Hematopoietic multipotent progenitor cell treated with erythropoietin and hydrocortisone succinate and interleukin-3 and kit ligand, for 6 days (in vitro differentiated cells): ENCODE data around the gene DERL2.

Experiments used
- DNase-seq: peaks from one replicate; pipeline ENCODE4 v3.0.0-alpha.2; 2015

Gene DERL2

GRCh38 chr17:5500589-5501391, 14.8 kb upstream of the DERL2 start:
- DNase-seq, result peak; percentile 75

GRCh38 chr17:5500247-5500588, 14.2 kb upstream of the DERL2 start:
- DNase-seq, result no peak

- DNase-seq, result no peak
These were observed 13.7 kb upstream of the DERL2 start for GRCh38 chr17:5499476-5500231.

GRCh38 chr17:5492970-5493369, 7.0 kb upstream of the DERL2 start:
- no peak for DNase-seq

GRCh38 chr17:5488752-5489151, 2.8 kb upstream of the DERL2 start:
- no peak for DNase-seq

- peak; percentile 99 for DNase-seq
These were observed 487 bp upstream of the DERL2 start, which contains the start of gene MIS12 for GRCh38 chr17:5486206-5487124. Gene MIS12, plus strand, starts transcription at chr17:5486566. Its CDS starts 2,297 bp downstream, at chr17:5488863.

- no peak for DNase-seq
These were observed 4.5 kb downstream of the DERL2 start for GRCh38 chr17:5481451-5481850.

GRCh38 chr17:5480962-5481361, 5.0 kb downstream of the DERL2 start:
- DNase-seq, result no peak

- DNase-seq, result no peak
These were observed 7.0 kb downstream of the DERL2 start for GRCh38 chr17:5478992-5479391.

- DNase-seq, result no peak
These were observed 12.1 kb downstream of the DERL2 start for GRCh38 chr17:5473906-5474305.

GRCh38 chr17:5472511-5472910, 13.5 kb downstream of the DERL2 start:
- no peak for DNase-seq

- no peak for DNase-seq
These were observed 17.9 kb downstream of the DERL2 start for GRCh38 chr17:5468075-5468473.

- DNase-seq, result no peak
These were observed 18.6 kb downstream of the DERL2 start for GRCh38 chr17:5467416-5467815.

GRCh38 chr17:5466295-5466694, 19.7 kb downstream of the DERL2 start:
- no peak for DNase-seq

- DNase-seq, result no peak
These were observed 21.1 kb downstream of the DERL2 start for GRCh38 chr17:5464717-5465507.

GRCh38 chr17:5446786-5447185, 39.2 kb downstream of the DERL2 start:
- no peak for DNase-seq

GRCh38 chr17:5444209-5444608, 41.8 kb downstream of the DERL2 start:
- DNase-seq, result no peak

GRCh38 chr17:5443728-5444127, 42.2 kb downstream of the DERL2 start:
- no peak for DNase-seq

GRCh38 chr17:5439446-5439764, 46.6 kb downstream of the DERL2 start:
- no peak for DNase-seq

GRCh38 chr17:5438716-5439445, 47.1 kb downstream of the DERL2 start, which contains the start of gene C1QBP:
Gene C1QBP, minus strand, starts transcription at chr17:5439155. Its CDS starts 82 bp downstream, at chr17:5439073.
- peak; percentile 96 for DNase-seq

GRCh38 chr17:5437721-5438317, 48.2 kb downstream of the DERL2 start:
- peak; percentile 17 for DNase-seq
